MM.1S (cell line): ENCODE measurements around the gene NAA80.

Experiments
- EZH2 ChIP-seq: fragments of 300-600 bp; sonication (generic); optimal IDR thresholded peaks from 2 replicates; pipeline ENCODE3; 2017; ENCODE audit warnings: low read depth, mild to moderate bottlenecking, antibody characterized with exemption, low read length, mixed read lengths
- EZH2phosphoT487 ChIP-seq: fragments of 300-600 bp; sonication (generic); IDR thresholded peaks from 2 replicates; pipeline ENCODE4 v1.6.1; 2018; ENCODE audit warnings: antibody characterized with exemption, low read length
- TF ChIP-seq, protein P1 (sequence below): fragments of 300-600 bp; sonication (generic); IDR thresholded peaks from 2 replicates; pipeline ENCODE4 v1.5.1; 2016; ENCODE audit warnings: antibody characterized with exemption, low read length, mixed read lengths

DNA sequence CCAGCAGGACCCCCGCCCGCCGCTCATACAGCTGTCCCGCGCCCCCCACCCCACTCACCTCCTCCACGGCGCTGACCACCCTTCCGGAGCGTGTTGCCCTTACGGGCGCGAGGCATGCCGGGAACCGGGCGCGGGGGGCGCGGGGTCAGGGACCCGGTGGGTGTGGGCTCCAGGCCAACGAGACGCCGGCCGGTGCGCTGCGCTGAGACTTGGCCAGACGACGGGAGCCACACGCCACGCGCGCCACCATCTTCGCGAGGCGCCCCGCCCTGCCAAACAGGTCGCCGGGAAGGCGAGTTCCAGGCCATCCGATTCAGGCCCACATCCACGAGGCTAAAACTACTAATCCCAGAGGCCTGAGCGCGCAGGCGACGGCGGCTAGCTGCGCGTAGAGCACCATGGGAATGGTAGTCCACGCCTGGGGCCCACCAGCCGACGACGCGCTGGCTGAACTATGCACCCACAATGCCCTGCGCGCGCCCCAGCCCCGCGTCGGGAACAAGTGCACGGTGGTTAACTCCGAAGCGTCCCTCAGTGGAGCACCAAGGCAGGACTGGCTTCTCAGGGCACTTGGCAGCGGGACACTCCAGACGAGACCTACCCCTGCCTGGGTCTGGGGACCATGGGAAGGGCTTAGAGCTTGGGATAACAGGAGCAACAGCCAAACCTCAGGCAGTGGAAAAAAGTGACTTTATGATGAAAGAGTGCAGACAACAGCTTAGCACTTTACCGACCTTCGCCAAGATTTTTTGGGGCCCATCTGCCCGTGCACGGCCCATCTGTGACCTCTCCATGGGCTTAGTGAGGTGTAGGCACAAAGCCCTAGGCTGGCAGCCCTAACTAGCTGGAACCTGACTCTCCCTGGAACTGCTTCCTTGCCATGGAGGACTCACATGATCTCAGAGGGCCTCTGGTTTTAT lies 6.8 kb downstream of the NAA80 start, which contains the start of gene IFRD2:
- TF ChIP-seq, protein P1, sequence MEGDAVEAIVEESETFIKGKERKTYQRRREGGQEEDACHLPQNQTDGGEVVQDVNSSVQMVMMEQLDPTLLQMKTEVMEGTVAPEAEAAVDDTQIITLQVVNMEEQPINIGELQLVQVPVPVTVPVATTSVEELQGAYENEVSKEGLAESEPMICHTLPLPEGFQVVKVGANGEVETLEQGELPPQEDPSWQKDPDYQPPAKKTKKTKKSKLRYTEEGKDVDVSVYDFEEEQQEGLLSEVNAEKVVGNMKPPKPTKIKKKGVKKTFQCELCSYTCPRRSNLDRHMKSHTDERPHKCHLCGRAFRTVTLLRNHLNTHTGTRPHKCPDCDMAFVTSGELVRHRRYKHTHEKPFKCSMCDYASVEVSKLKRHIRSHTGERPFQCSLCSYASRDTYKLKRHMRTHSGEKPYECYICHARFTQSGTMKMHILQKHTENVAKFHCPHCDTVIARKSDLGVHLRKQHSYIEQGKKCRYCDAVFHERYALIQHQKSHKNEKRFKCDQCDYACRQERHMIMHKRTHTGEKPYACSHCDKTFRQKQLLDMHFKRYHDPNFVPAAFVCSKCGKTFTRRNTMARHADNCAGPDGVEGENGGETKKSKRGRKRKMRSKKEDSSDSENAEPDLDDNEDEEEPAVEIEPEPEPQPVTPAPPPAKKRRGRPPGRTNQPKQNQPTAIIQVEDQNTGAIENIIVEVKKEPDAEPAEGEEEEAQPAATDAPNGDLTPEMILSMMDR = no peak
- TF ChIP-seq EZH2 (no peak), EZH2phosphoT487 (no peak)
